IPS DF 19.7 (cell line): ENCODE measurements around the gene ERVFRD-1.
A peak's percentile ranks its signal among the peaks of the same experiment; 100 is the strongest.
"Not testable (repeated sequence)": the region's sequence is repeated elsewhere in the genome, so short reads cannot be mapped to it uniquely, and the experiment has no call there.

Experiments used
- DNase-seq: peaks from one replicate; pipeline ENCODE4 v3.0.0-alpha.2; 2013; ENCODE audit warnings: low read depth, low spot score

ERVFRD-1 gene

DNA sequence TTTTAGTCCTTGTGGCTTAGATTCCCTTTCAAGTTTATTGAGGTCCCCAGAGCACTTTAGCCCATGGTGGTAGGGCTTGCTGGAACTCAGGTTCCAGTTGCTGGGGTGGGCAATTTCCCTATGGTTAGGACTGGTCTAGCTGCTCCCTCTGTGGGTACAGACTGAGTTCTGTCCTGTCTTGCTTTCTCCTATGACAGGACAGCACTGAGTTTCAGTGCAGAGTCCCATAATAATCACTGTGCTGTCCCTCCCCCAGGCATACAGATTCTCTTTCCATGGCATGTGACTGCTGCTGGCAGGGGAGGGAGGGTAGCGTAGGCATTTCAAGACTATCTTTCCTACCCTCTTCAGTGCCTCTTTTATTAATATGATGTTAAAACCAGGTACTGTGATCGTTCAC, 17.1 kb upstream of the ERVFRD-1 start:
- DNase-seq, result no peak

DNA sequence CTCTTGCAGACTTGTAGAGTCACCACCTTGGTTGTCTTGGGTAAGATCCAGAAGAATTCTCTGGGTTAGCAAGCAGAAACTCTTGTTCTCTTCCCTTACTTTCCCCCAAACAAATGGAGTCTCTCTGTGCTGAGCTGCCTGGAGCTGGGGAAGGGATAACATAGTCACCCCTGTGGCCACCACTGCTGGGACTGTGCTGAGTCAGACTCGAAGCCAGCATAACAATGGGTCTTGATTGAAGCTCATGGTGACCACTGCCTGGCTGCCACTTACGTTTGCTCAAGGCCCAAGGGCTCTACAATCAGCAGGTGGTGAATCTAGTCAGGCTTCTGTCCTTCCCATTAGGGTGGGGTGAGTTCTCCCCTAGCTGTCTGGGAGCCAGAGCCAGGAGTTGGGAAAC, 15.4 kb upstream of the ERVFRD-1 start:
- DNase-seq, result no peak

DNA sequence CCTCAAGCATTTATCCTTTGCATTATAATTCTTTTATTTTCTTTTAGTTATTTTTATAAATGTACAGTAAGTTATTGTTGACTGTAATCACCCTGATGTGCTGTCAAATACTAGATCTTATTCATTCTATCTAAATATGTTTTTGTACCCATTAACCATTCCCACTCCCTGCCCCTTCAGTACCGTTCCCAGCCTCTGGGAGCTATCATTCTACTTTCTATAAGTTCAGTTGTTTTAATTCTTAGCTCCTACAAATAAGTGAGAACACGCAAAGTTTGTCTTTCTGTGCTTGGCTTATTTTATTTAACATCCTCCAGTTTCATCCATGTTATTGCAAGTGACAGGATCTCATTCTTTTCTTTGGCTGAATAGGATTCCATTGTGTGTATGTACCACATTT, 12.5 kb upstream of the ERVFRD-1 start:
- no peak for DNase-seq

DNA sequence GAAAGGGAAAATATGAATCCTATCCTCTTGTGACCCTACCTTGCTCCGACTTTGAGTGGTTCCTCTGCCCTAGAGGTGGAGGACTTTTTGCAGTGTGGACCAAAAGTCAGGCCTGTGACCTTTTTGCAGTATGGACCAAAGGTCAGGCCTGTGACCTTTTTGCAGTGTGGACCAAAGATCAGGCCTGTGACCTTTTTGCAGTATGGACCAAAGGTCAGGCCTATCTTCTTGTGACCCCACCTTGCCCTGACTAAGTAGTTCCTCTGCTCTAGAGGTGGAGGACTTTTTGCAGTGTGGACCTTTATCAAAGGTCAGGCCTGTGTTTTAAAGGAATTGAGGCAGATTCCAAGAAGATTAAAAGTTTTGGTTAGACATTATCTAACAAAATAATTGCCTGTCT, 10.9 kb upstream of the ERVFRD-1 start:
- no peak for DNase-seq

DNA sequence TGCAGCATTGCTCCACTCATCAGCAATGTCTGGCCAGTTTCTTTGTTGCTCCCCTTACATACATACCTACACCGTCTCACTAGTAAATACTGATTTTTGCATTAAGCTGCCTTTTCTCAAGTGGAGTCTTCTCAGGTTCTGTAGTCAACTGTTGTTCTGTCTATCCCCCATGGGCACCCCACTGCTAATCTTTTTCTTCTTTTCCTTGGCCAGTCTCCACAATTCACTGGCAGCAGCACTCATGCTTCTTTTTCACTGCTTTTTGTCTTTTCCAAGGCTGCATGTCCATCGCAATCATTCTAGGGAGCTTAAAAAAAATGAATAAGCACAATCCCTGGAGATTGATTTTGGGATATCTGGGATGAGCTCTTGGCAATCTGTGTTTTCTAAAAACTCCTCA, 10.3 kb upstream of the ERVFRD-1 start:
- no peak for DNase-seq

DNA sequence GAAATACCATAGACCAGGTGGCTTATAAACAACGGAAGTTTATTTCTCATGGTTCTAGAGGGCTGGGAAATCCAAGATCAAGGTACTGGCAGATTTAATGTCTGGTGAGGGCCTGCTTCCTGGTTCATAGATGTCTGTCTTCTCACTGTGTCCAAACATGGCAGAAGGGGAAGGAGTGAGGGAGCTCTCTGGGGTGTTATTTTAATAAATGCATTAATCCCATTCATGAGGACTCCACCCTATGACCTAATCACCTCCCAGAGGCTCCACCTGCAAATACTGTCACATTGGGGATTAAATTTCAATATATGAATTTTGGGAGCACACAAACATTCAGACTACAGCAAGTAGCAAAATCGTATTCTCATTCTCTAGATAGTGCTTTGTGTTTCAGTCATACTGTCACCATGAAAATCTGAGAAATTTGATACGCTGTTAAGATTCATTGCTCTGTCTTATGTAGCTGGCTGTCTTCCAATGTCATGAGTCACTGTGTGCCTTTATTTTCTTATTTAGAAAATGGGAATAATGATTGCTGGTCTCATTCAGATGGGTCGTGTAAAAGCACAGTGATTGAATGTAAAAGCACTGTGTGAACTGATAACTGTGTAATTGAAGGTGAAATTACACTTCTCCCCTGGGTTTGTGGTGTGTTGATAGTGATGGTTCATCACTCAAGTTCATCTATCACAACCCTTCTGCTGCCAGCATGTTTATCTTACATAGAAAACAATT, 8.9 kb upstream of the ERVFRD-1 start:
- DNase-seq, result no peak

DNA sequence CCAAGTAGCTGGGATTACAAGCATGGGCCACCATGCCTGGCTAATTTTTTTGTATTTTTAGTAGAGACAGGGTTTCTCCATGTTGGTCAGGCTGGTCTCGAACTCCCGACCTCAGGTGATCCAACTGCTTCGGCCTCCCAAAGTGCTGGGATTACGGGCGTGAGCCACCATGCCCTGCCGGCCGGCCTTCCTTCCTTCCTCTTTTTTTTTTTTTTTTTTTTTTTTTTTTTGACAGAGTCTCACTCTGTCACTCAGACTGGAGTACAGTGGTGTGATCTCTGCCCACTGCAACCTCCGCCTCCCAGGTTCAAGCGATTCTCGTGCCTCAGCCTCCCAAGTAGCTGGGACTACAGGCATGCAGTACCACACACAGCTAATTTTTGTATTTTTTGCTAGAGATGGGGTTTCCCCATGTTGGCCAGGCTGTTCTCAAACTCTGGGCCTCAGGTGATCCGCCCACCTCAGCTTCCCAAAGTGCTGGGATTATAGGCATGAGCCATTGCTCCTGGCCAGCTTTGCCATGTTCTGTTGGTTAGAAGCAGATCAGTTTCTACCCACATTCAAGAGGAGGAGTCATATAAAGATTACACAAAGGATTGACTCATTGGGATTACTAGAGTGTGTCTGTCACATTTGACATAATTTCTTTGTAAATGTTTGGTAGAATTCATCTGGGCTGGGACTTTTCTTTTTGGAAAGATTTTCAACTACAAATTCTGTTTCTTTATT, 4.4 kb upstream of the ERVFRD-1 start:
- DNase-seq, result not testable (repeated sequence)

DNA sequence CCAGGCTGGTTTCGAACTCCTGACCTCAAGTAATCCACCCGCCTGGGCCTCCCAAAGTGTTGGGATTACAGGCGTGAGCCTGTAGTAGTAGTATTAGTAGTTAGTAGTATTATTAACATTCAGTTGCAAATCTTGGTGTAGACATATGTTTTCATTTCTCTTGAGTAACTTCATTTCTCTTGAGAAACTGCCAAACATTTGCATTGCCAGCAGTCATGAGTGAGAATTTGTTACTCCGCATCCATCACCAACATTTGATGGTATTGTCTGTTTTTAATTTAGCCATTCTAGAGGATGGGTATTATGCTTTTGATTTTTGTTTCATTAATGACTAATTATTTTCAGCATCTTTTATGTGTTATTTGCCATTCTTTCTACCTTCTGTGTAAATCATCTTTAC, 1.5 kb upstream of the ERVFRD-1 start:
- DNase-seq, result no peak

DNA sequence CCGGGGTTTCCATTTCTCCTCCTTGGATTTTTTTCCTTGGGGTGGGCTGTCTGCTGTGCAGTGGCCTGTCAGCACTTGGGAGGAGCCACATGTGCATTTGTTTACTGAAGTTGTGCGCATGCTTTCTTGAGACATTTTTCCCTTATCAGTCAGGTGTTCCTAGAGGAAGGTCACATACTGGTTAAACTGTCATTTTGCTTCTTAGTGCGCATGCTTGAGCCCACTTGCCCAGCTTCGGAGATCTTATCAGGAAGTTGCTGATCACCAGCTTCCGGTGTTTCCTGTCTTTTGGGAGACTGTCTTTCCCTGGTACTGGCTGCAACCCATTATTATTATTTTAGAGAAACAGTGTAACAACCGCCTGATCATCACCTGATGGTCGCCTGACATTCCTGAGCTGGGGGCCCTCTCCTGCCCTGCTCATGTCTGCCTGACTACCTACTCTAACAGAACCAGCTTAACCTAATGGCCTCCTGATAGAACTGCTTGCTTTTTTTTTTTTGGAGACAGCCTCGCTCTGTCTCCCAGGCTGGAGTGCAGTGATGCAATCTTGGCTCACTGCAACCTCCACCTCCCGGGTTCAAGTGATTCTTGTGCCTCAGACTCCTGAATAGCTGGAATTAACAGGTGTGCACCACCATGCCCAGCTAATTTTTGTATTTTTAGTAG, 378 bp upstream of the ERVFRD-1 start:
- no peak for DNase-seq

DNA sequence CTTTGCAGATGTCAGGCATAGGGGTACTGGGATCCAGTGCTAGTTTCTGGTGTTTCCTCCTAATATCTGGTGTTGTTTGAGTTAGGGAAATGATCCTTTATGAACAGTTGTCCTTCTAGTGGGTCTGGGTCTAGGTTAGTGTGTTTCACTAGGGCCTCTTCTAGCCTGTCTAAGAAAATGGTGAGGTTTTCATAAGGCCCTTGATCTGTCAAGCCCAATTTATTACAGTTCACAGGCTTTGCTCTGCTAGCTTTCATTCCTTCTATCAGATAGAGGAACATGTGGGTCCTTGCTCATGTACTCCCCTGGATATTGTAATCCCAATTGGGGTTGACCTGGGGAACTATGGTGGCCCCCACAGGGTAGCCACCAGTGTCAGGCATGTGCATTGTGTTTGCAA, 2.8 kb downstream of the ERVFRD-1 start:
- no peak for DNase-seq

DNA sequence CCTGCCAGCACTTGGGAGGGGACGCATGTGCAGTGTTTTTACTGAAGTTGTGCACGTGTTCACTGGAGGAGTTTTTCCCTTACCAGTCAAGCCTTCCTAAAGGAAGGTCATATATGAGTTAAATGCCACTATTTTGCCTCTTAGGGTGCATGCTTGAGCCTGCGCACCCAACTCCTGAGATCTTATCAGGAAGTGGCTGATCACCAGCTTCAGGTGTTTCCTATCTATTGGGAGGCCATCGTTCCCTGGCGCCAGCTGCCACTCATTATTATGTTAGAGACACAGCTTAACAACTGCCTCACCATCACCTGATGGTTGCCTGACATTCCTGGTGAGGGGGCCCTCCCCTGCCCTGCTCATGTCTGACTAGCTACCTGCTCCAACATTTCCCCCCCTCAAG, 8.5 kb downstream of the ERVFRD-1 start:
- no peak for DNase-seq

DNA sequence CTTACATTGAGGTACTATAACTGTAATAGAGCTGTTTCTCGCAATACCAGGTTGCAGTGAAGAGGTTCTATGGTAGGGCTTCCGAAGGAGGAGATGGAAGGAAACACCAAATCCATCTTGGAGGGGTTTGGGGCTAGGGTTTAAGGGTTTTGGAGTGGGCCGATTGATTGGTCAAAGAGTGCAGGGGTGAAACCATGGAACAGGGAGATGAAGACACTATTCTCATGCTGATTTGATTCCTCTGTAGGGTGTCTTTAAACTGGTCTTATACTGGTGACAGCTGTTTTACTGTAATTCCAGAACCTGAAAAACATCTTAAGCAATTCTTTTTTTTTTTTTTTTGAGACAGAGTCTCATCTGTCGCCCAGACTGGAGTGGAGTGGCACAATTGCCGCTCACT, 10.1 kb downstream of the ERVFRD-1 start:
- DNase-seq, result no peak

DNA sequence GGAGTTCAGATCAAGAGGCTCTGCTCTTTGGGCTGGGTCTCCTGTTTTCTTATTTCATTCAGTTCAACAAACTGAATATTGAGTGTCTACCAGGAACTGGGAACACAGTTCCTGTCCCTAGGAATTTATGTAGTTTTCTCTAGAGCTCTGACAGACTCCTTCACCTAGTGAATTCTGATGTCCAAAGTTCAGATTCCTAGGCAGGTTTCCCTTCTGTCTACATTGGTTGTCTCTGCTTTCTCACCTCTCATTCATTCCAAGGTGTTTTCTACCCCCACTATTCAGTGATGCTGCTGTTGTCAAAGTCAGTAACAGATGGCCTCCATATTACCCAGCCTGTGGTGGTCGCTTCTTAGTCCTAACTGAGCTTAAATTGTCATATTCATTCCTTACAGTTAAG, 13.5 kb downstream of the ERVFRD-1 start:
- no peak for DNase-seq

DNA sequence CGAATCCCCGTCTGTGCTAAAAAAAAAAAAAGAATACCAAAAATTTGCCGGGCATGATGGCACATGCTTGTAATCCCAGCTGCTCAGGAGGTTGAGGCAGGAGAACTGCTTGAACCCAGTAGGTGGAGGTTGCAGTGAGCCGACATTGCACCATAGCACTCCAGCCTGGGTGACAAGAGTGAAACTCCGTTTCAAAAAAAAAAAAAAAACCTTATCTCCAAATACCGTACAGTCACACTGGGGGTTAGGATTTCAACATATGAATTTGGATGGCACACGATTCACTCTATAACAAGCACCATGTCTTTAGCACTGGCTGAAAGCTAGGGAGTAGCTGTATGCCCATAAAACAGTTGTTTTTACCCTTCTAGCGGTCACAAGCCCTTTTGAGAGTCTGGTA, 14.0 kb downstream of the ERVFRD-1 start:
- no peak for DNase-seq

DNA sequence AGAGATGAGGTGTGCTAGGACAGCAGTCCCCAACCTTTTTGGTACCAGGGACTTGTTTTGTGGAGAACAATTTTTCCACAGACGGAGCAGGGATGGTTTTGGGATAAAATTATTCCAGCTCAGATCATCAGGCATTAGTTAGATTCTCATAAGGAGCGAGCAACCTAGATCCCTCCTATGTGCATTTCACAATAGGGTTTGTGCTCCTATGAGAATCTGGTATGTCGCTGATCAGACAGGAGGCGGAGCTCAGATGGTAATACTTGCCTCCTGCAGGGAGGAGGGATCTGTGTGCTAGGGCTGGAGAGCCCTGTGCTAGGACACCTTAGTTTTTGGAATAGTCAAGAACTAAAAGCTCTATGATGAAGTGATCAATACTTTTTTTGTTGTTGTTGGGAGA, 15.4 kb downstream of the ERVFRD-1 start:
- DNase-seq, result no peak

DNA sequence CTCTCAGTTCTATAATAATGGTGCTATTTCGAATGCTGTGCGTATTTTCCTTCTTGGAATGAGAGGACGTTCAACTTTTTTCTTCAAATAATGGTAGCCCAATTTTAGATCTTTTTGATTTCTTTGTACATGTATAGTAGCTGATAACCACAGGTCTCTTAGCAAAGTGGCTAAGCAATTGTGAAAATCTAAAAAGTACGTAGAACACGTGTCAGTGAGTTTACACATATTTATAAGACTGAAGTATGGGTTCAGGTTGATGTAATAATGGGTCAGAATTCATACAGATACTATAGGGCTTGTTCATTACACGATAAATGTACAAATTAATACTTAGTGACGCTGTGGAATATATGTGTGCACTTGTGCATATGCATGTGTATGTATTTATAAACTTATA, 16.6 kb downstream of the ERVFRD-1 start:
- DNase-seq, result no peak

DNA sequence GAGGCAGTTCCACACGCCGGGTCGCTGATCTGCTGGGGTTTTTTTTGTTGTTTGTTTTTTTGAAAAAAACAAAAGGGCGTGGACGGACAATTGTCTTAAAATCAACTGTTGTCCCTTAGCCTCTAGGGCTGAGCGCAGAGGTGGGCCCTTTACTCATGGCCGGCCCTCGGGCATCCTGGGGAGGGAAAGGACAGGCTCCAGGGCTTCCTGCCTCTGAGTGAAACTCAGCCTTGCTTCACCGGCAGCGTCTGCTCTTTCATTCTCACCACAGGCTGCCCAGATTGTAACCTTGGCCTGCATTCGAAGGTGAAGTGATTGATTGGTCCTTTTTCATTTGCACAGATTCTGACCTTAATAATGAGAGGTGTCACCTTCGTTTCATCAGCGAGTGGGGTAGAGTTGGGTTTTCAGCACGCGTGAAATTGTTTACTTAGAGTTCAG, 17.1 kb downstream of the ERVFRD-1 start:
- no peak for DNase-seq

DNA sequence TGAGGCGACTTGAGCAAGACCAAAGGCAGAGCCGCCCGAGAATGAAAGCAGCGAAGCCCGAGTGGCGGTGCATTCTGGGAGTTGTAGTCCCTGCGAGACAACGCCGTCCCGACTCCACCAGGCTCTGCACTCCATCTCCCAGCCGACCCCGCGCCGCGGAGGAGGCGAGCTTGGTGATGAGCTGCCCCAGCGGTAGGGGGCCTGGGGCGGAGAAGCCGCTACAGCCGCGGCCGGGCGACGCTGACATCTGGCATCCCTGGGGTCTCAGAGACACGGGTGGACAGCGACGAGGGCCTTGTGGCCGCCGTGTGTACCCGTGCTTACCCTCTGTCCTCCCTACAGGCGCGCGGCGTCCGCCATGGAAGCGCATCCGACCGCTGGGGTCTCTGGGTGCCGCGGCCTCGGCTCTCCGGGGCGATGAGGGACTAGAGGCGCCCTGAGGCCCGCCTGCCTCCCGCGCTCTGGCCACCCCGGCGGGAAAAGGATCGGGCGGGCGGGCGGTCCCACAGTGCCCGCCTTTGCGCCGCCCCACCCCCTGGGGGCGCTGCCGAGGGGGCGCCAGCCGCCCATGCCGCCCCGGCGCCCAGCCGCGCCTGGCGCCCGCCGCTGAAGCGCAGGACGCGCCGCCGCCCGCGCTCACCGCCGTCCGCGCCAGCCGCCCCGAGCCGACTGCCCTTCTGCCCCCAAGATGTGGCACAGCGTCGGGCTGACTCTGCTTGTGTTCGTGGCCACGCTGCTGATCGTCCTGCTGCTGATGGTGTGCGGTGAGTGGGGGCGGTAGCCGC, 17.7 kb downstream of the ERVFRD-1 start, which contains the start of gene SMIM13:
Gene SMIM13, plus strand, starts transcription at position 209 of the 785 bp plus-strand sequence. Its CDS starts 480 bp downstream, at position 689.
- DNase-seq, result peak; percentile 93

DNA sequence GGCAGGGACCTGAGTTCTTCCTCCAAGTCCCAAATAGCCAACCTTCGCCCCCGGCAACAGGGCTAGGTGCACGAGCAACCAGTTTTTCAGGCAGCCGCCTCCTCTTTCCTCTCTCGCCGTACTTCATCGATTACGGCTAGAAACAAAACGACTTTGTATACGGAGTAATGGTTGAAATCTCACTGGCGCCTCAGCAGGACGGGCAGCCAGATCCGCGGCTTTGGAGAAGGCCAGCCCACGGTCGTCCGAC, 18.2 kb downstream of the ERVFRD-1 start:
- no peak for DNase-seq

DNA sequence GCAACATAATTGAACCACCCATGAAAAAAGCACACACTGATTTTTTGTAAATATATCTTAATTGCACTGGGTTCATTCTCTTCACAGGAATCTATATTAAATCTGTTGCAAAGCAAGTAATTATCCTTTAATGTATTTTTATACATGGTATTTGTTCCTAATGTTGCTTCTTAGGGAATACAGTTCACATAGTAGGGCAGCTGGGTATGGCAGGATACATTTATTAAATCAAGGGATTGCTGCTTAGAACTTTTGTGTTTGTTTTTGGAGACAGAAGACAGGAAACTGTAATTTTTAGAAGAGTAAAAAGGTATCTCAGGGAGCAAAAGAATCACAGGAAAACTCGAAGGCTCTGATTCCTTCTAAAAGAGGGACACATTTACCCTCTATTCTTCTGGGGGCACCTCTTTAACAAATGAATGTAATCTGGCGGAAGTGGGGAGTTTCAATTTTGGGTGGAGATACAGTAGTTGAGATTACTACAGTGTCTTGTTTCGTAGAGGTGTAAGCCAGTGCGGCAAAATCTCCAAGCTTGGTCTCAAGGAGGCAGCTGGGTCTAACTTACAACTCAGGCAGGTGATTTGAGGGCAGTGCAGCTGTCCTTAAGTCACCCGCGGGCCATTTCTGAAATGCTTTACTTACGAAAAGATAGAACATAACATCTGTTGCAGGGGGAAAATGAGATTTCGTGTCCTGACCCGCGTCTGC, 18.7 kb downstream of the ERVFRD-1 start:
- DNase-seq, result no peak

DNA sequence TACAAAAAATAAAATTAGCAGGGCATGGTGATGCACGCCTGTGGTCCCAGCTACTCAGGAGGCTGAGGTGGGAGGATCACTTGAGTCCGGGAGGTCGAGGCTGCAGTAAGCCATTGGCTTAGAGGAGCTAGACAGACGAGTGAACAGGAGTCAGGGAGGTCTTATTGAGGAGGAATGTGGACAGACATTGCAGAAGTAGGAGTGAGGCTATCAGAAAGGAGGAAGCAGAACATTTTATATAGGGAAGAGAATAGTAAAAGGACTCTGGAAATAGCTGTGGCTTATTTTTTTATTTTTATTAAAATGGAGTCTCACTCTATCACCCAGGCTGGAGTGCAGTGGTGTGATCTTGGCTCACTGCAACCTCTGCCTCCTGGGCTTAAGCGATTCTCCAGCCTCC, 20.4 kb downstream of the ERVFRD-1 start:
- DNase-seq, result not testable (repeated sequence)

DNA sequence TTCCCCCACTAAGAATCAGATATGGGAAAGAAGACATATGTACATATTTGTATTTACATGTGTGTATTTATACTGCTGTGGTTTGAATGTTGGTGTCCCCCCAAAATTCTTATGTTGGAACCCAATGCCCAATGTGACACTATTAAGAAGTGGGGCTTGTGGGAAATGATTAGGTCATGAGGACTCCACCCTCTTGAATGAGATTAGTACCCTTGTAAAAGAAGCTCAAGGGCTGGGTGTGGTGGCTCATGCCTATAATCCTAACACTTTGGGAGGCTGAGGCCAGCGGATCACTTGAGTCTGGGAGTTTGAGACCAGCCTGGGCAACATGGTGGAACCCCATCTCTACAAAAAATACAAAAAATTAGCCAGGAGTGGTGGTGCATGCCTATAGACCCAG, 21.8 kb downstream of the ERVFRD-1 start:
- no peak for DNase-seq
